Measurements from ENCODE around the gene SEPTIN7. TPM values are rescaled to one million over a fixed set of nuclear protein-coding genes. Genes with fewer than 3 reads are reported as not detected.

Gene SEPTIN7
- polyA plus RNA-seq, 1 donor (not counting 4 experiments of a cell fraction or from before 2014, with no cell fraction given): 284 TPM

DNA sequence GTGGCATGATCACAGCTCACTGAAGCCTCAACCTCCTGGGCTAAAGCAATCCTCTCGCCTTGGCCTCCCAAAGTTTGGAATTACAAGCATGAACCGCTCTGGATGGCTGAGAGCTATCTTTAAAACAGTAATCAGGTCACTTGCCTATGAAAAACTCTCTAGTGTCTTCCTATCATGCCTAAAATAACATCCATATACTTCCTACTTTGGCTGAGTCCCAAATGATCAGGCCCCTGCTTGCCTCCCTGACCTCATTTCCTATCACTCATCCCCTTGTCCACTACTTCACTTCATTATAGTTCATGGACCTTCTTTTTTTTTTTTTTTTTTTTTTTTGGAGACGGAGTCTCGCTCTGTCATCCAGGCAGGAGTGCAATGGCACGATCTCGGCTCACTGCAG is 28.0 kb downstream of the SEPTIN7 start:
- no peak for TF ChIP-seq EZH2 (IDR thresholded peaks at IDR 0.05; ENCODE audit: low read length)
- TF ChIP-seq, protein P1, sequence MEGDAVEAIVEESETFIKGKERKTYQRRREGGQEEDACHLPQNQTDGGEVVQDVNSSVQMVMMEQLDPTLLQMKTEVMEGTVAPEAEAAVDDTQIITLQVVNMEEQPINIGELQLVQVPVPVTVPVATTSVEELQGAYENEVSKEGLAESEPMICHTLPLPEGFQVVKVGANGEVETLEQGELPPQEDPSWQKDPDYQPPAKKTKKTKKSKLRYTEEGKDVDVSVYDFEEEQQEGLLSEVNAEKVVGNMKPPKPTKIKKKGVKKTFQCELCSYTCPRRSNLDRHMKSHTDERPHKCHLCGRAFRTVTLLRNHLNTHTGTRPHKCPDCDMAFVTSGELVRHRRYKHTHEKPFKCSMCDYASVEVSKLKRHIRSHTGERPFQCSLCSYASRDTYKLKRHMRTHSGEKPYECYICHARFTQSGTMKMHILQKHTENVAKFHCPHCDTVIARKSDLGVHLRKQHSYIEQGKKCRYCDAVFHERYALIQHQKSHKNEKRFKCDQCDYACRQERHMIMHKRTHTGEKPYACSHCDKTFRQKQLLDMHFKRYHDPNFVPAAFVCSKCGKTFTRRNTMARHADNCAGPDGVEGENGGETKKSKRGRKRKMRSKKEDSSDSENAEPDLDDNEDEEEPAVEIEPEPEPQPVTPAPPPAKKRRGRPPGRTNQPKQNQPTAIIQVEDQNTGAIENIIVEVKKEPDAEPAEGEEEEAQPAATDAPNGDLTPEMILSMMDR (optimal IDR thresholded peaks at IDR 0.05 in 1 of 3, IDR thresholded peaks at IDR 0.05 in 1 of 3, conservative IDR thresholded peaks at IDR 0.05 in 1 of 3; ENCODE audit: extremely low read depth in 1 of 3, insufficient read depth in 2 of 3, low read length in 3 of 3): no peak
- no peak overlapping the region for H3K27ac ChIP-seq (ENCODE audit: control insufficient read depth, insufficient read depth, low read length)
- peaks cover 23% of the 10 kb centered on the region for H3K4me1 ChIP-seq (ENCODE audit: control insufficient read depth, extremely low read depth, insufficient read depth, low read length)
- peaks cover 98% of the 10 kb centered on the region for H3K79me2 ChIP-seq (ENCODE audit: control insufficient read depth, insufficient read depth, low read length)
- peak overlapping the region; percentile 27 for H3K4me2 ChIP-seq (ENCODE audit: control insufficient read depth, extremely low read depth, insufficient read depth, low read depth, low read length)
- H3K9ac ChIP-seq (ENCODE audit: control insufficient read depth, extremely low read depth, insufficient read depth, low read length): no peak overlapping the region
- H3K27me3 ChIP-seq (ENCODE audit: control insufficient read depth, extremely low read depth, insufficient read depth, low read length): no peaks in the 10 kb centered on the region
- DNase-seq (ENCODE audit: low read depth, low spot score): no peak
- FAIRE-seq: no peak
- H3K9me1 ChIP-seq (ENCODE audit: control insufficient read depth, extremely low read depth, insufficient read depth, low read length): no peaks in the 10 kb centered on the region
- no peaks in the 10 kb centered on the region for H3K9me3 ChIP-seq (ENCODE audit: control insufficient read depth, low read depth, low read length)
- H3K4me3 ChIP-seq (ENCODE audit: control insufficient read depth in 2 of 3, extremely low read depth in 1 of 3, insufficient read depth in 2 of 3, low read depth in 1 of 3, low read length in 3 of 3): no peak overlapping the region
- dilution Hi-C loops (cut with MboI; ENCODE audit: extremely low pct_ligation_motif_present, low sequenced_read_pairs): no loop called here
- no peaks in the 10 kb centered on the region for H4K20me1 ChIP-seq (ENCODE audit: control insufficient read depth, extremely low read depth, insufficient read depth, low read length)
- H2AFZ ChIP-seq (ENCODE audit: control insufficient read depth, low read length): no peak overlapping the region
- H3K36me3 ChIP-seq (ENCODE audit: control insufficient read depth in 2 of 2, extremely low read depth in 1 of 2, insufficient read depth in 2 of 2, low read length in 2 of 2): peaks cover 0 to 4% of the 10 kb centered on the region in 2 experiments

DNA sequence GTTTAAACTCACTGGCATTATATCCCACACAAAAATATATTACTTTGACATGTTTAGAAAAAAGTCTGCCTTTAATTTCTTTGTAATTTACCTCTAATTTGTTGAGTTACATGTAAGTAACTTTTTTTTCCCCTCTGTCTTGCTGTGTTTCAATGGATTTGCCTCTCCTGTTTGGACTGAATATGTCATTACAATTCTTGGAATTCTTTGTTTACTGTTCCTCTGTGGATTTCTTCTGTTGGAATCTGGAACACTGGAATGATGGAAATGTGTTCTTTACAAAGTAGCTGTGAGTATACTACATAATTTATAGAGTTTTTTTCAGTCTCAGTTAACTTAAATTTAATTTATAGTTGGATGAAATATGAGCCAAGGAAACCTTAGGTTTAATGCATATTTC is 30.4 kb downstream of the SEPTIN7 start:
- no peak for TF ChIP-seq EZH2 (IDR thresholded peaks at IDR 0.05; ENCODE audit: low read length)
- TF ChIP-seq, protein P1 (optimal IDR thresholded peaks at IDR 0.05 in 1 of 3, IDR thresholded peaks at IDR 0.05 in 1 of 3, conservative IDR thresholded peaks at IDR 0.05 in 1 of 3; ENCODE audit: extremely low read depth in 1 of 3, insufficient read depth in 2 of 3, low read length in 3 of 3): no peak
- Histone ChIP-seq H3K9me1 (ENCODE audit: control insufficient read depth, extremely low read depth, insufficient read depth, low read length) (no peaks in the 10 kb centered on the region), H3K4me1 (ENCODE audit: control insufficient read depth, extremely low read depth, insufficient read depth, low read length) (peaks cover 23% of the 10 kb centered on the region), H3K4me2 (ENCODE audit: control insufficient read depth, extremely low read depth, insufficient read depth, low read depth, low read length) (no peak overlapping the region), H3K27ac (ENCODE audit: control insufficient read depth, insufficient read depth, low read length) (no peak overlapping the region), H3K79me2 (ENCODE audit: control insufficient read depth, insufficient read depth, low read length) (peaks cover 92% of the 10 kb centered on the region), H3K27me3 (ENCODE audit: control insufficient read depth, extremely low read depth, insufficient read depth, low read length) (no peaks in the 10 kb centered on the region), H3K36me3 (ENCODE audit: control insufficient read depth in 2 of 2, extremely low read depth in 1 of 2, insufficient read depth in 2 of 2, low read length in 2 of 2) (peaks cover 2 to 4% of the 10 kb centered on the region in 2 experiments), H3K9me3 (ENCODE audit: control insufficient read depth, low read depth, low read length) (no peaks in the 10 kb centered on the region), H3K4me3 (ENCODE audit: control insufficient read depth in 2 of 3, extremely low read depth in 1 of 3, insufficient read depth in 2 of 3, low read depth in 1 of 3, low read length in 3 of 3) (no peak overlapping the region), H3K9ac (ENCODE audit: control insufficient read depth, extremely low read depth, insufficient read depth, low read length) (no peak overlapping the region), H2AFZ (ENCODE audit: control insufficient read depth, low read length) (no peak overlapping the region), H4K20me1 (ENCODE audit: control insufficient read depth, extremely low read depth, insufficient read depth, low read length) (no peaks in the 10 kb centered on the region)
- DNase-seq (ENCODE audit: low read depth, low spot score): no peak
- dilution Hi-C loops (cut with MboI; ENCODE audit: extremely low pct_ligation_motif_present, low sequenced_read_pairs): no loop called here
- FAIRE-seq: no peak

All from keratinocyte (primary cell).